ENCODE results near the gene CDH6. TPM values are rescaled to one million over a fixed set of nuclear protein-coding genes. Genes with fewer than 3 reads are reported as not detected.
"Not testable (repeated sequence)": the region's sequence is repeated elsewhere in the genome, so short reads cannot be mapped to it uniquely, and the experiment has no call there.

Gene CDH6
- total RNA-seq, 2 experiments from 2014 or later: not detected

DNA sequence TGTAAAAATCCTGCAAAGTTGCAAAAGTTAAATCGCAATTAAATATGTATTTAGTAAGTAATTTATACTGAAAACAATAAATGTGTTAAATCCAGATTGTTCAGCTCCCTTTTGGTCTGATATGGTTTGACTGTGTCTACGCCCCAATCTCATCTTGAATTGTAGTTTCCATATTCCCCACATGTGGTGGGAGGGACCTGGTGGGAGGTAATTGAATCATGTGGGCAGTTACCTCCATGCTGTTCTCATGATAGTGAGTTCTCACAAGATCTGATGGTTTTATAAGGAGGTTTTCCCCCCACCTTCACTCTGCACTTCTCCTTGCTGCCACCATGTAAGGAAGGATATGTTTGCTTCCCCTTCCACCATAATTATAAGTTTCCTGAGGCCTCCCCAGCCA, 140.0 kb downstream of the CDH6 start:
- intact Hi-C loops (cut with DNase I, micrococcal nuclease): no loop called here
- DNase-seq (no peak), ATAC-seq (no peak)
- no peak overlapping the region for H3K27ac Mint-ChIP-seq
- no peak overlapping the region for H3K4me3 Mint-ChIP-seq
- H3K36me3 Mint-ChIP-seq (ENCODE audit: low read depth): no peaks in the 10 kb centered on the region
- no peaks in the 10 kb centered on the region for H3K9me3 Mint-ChIP-seq (ENCODE audit: low read depth)
- POLR2A ChIA-PET: no interaction called here
- peaks cover 2% of the 10 kb centered on the region for H3K27me3 Mint-ChIP-seq
- H3K4me1 Mint-ChIP-seq: no peaks in the 10 kb centered on the region
- CTCF ChIA-PET: interaction anchor here (0.9 kb wide), 1 partner anchor 76 kb away, joined by 3 read pairs; no protein-coding TSS in a partner anchor

DNA sequence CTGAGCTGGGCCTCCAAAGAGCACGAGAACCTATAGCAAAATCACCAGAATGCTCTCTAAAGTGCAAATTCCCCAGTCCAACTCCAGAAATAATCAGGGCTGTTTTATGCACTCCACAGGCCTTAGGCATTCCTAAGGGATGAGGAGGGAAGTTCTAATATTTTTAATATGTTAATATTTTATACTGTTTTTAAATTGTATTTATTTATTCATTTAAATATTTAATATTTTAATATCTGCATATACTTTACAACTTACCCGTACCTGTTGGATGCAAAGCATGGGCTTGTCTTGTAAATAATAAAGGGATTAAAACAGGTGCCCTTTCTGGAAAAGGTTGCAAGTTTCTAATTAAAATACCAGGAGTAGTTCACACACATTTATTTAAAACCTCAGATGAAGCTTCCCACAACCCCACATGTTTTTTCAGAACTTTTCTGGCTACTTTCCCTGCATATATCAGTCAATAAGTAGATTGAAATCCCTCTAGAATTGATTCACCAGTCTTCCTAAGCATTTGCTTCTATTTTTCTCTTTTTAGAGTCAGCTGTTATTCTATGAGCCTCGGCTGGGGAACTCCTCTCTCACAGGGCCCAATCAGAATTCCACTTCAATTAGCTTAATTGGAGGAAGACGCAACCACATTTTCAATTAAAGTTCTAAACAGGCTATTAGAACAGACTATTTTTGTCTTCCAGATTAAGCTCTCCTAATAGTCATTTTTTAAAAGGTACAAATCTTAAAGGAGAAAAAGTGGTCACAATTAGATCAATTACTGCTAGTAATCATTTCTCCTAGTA, 140.8 kb downstream of the CDH6 start:
- ATAC-seq: no peak
- peaks cover 4% of the 10 kb centered on the region for H3K27me3 Mint-ChIP-seq
- no peak overlapping the region for H3K4me3 Mint-ChIP-seq
- ChIA-PET POLR2A (no interaction called here), CTCF (interaction anchor here (0.7 to 0.9 kb wide), 2 partner anchors 20 to 75 kb away, joined by 3 read pairs; no protein-coding TSS in a partner anchor)
- no peak overlapping the region for H3K27ac Mint-ChIP-seq
- H3K36me3 Mint-ChIP-seq (ENCODE audit: low read depth): no peaks in the 10 kb centered on the region
- intact Hi-C loops (cut with DNase I, micrococcal nuclease): no loop called here
- DNase-seq: no peak
- H3K9me3 Mint-ChIP-seq (ENCODE audit: low read depth): no peaks in the 10 kb centered on the region
- no peaks in the 10 kb centered on the region for H3K4me1 Mint-ChIP-seq

DNA sequence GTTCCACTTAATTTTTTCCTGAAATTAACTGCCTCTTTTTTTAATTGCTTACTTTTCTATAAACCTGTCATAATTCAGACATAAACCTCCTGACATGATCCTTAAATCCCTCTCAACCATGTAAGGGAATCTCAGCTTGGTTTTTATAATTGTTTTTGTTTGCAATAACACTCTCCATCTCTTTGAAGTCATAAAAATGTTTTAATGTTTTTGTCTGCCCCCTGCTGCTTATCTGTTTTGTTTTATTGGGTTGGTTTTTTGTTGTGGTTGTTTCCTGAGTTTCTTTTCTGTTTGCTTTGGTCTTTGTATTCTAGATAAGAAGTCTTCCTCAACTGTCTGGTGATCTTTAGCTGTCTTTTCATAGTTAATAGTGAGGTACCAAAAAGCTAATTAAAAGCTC, 142.0 kb downstream of the CDH6 start:
- CTCF ChIA-PET: no interaction called here
- Mint-ChIP-seq H3K27ac (no peak overlapping the region), H3K4me3 (no peak overlapping the region), H3K36me3 (ENCODE audit: low read depth) (no peaks in the 10 kb centered on the region), H3K27me3 (peaks cover 2% of the 10 kb centered on the region), H3K9me3 (ENCODE audit: low read depth) (no peaks in the 10 kb centered on the region), H3K4me1 (no peaks in the 10 kb centered on the region)
- intact Hi-C loops (cut with DNase I, micrococcal nuclease): no loop called here
- ATAC-seq (no peak), DNase-seq (no peak)
- POLR2A ChIA-PET: no interaction called here

DNA sequence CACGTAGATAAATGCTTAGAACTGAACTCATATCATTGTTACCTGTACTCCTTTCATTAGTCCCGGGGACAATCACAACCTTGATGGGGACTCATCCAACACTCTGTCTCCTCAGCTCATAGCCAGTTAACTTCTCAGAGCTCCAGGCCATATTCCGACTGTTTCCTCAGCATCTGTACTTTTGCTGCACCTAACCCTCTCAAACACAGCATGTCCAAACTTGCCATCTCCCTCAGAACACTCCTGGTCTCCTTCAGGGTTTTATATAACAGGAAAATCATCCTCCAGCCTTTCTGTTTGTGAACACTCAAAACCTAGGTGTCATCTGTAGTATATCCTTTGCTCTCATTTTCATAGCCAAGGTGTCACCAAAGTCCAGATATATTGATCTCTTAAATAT, 150.5 kb downstream of the CDH6 start:
- DNase-seq (no peak), ATAC-seq (no peak)
- peaks cover 2% of the 10 kb centered on the region for H3K27me3 Mint-ChIP-seq
- intact Hi-C loops (cut with DNase I, micrococcal nuclease): no loop called here
- no peak overlapping the region for H3K4me3 Mint-ChIP-seq
- no peaks in the 10 kb centered on the region for H3K9me3 Mint-ChIP-seq (ENCODE audit: low read depth)
- POLR2A ChIA-PET: no interaction called here
- H3K36me3 Mint-ChIP-seq (ENCODE audit: low read depth): no peaks in the 10 kb centered on the region
- H3K27ac Mint-ChIP-seq: no peak overlapping the region
- no peaks in the 10 kb centered on the region for H3K4me1 Mint-ChIP-seq
- CTCF ChIA-PET: no interaction called here

DNA sequence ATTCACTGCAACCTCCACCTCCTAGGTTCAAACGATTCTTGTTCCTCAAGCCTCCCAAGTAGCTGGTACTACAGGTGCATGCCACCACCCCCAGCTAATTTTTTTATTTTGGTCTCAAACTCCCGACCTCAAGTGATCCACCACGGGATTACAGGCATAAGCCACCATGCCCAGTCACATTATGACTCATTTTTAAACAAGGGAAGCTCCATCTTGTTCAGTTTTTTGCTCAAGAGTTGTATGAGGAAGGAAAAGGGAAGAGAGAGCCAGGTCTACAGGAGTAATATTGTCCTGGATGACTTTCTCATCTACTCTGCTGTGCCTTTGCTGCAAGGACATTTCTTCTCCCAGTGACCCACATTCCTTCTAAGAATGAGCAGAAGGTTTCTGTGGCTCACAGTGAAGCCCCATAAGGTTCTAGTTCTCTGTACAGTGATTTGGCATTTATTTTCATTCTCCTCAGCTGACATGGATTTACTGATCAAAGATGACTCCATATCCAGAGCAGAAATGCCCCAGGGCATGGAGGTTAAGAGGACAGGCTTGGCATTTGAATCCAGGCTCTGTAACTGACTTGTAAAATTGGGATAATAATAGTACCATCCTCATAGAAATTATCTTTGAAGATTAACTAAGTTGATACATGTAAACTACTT, 153.5 kb downstream of the CDH6 start:
- ChIA-PET POLR2A (no interaction called here), CTCF (no interaction called here)
- ATAC-seq (no peak), DNase-seq (no peak)
- H3K4me1 Mint-ChIP-seq: no peaks in the 10 kb centered on the region
- H3K9me3 Mint-ChIP-seq (ENCODE audit: low read depth): no peaks in the 10 kb centered on the region
- H3K36me3 Mint-ChIP-seq (ENCODE audit: low read depth): no peaks in the 10 kb centered on the region
- intact Hi-C loops (cut with DNase I, micrococcal nuclease): no loop called here
- H3K27ac Mint-ChIP-seq: no peak overlapping the region
- H3K4me3 Mint-ChIP-seq: no peak overlapping the region
- H3K27me3 Mint-ChIP-seq: peaks cover 2% of the 10 kb centered on the region

DNA sequence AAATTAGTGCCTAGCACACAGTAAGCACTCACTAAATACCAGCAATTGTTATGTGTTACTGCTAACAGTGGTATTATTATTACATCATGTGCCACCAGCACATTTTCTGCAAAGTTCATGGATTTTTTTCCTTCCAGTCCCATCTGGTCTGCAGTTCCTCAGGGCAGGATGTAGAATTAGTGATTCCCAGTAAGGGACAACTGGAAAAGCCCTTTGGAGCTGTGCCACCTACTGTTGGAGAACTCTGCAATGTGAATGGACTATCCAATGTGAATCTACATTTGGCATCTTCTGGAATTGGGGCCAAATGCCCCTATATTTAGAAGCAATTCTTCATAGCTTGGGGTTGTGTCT, 154.0 kb downstream of the CDH6 start:
- POLR2A ChIA-PET: no interaction called here
- no peaks in the 10 kb centered on the region for H3K9me3 Mint-ChIP-seq (ENCODE audit: low read depth)
- H3K27ac Mint-ChIP-seq: no peak overlapping the region
- no peaks in the 10 kb centered on the region for H3K4me1 Mint-ChIP-seq
- intact Hi-C loops (cut with DNase I, micrococcal nuclease): no loop called here
- ATAC-seq (no peak), DNase-seq (no peak)
- H3K27me3 Mint-ChIP-seq: peaks cover 2% of the 10 kb centered on the region
- no peaks in the 10 kb centered on the region for H3K36me3 Mint-ChIP-seq (ENCODE audit: low read depth)
- no peak overlapping the region for H3K4me3 Mint-ChIP-seq
- CTCF ChIA-PET: no interaction called here

DNA sequence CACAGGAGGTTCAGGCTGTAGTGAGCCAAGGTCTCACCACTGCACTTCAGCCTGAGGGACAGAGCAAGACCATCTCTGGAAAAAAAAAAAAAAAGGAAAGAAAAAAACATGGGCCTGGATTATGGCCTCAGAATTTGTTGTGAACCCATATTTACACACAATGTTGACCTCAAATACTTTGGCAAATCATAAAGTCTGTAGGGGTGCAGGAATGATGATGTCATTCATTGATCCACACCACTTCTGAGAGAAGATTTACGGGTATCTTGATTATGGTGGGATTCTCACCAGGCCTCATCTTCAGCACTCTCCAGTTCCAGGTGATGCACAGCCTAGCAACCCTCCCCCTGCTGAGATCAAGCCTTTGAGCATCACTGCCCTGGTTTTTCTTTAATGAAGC, 156.9 kb downstream of the CDH6 start:
- Mint-ChIP-seq H3K9me3 (ENCODE audit: low read depth) (no peaks in the 10 kb centered on the region), H3K36me3 (ENCODE audit: low read depth) (no peaks in the 10 kb centered on the region), H3K27me3 (peaks cover 4% of the 10 kb centered on the region), H3K4me1 (no peaks in the 10 kb centered on the region), H3K27ac (no peak overlapping the region), H3K4me3 (no peak overlapping the region)
- DNase-seq: no peak
- intact Hi-C loops (cut with DNase I, micrococcal nuclease): no loop called here
- CTCF ChIA-PET: no interaction called here
- POLR2A ChIA-PET: no interaction called here
- no peak for ATAC-seq

DNA sequence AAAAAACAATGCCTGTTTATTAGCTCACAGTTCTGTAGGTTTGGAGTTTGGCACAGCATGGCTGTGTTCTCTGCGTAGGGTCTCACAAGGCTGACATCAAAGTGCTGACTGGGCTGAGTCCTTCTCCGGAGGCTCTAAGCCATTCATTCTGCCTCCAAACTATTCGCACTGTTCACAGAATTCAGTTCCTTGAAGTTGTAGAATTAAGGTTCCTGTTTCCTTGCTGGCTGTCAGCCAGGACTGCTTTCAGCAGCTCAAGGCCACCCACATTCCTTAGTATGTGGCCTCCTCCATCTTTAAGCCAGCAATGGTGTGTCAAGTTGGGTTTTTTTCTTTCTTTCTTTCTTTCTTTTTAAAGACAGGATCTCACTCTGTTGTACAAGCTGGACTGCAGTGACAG, 161.9 kb downstream of the CDH6 start:
- H3K4me3 Mint-ChIP-seq: no peak overlapping the region
- no peak for ATAC-seq
- no peaks in the 10 kb centered on the region for H3K4me1 Mint-ChIP-seq
- H3K9me3 Mint-ChIP-seq (ENCODE audit: low read depth): no peaks in the 10 kb centered on the region
- H3K27ac Mint-ChIP-seq: no peak overlapping the region
- DNase-seq: no peak
- peaks cover 5% of the 10 kb centered on the region for H3K27me3 Mint-ChIP-seq
- intact Hi-C loops (cut with DNase I, micrococcal nuclease): no loop called here
- no peaks in the 10 kb centered on the region for H3K36me3 Mint-ChIP-seq (ENCODE audit: low read depth)
- CTCF ChIA-PET: no interaction called here
- POLR2A ChIA-PET: no interaction called here

DNA sequence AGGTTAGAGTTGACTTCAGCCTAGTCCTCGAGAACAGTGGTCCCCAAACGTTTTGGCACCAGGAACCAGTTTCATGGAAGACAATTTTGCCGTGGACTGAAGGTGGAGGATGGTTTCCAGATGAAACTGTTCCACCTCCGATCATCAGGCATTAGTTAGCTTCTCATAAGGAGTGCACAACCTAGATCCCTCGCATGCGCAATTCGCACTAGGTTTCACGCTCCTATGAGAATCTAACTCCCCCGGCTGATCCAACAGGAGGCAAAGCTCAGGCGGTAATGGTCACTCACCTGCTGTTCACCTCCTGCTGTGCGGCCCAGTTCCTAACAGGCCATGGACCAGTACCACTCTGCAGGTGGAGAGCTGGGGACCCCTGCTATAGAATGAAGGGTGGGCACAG, 163.6 kb downstream of the CDH6 start:
- Mint-ChIP-seq H3K4me1 (no peaks in the 10 kb centered on the region), H3K9me3 (ENCODE audit: low read depth) (no peaks in the 10 kb centered on the region), H3K36me3 (ENCODE audit: low read depth) (no peaks in the 10 kb centered on the region), H3K27me3 (peaks cover 5% of the 10 kb centered on the region), H3K4me3 (no peak overlapping the region), H3K27ac (no peak overlapping the region)
- ChIA-PET CTCF (no interaction called here), POLR2A (no interaction called here)
- ATAC-seq: no peak
- intact Hi-C loops (cut with DNase I, micrococcal nuclease): no loop called here
- no peak for DNase-seq

DNA sequence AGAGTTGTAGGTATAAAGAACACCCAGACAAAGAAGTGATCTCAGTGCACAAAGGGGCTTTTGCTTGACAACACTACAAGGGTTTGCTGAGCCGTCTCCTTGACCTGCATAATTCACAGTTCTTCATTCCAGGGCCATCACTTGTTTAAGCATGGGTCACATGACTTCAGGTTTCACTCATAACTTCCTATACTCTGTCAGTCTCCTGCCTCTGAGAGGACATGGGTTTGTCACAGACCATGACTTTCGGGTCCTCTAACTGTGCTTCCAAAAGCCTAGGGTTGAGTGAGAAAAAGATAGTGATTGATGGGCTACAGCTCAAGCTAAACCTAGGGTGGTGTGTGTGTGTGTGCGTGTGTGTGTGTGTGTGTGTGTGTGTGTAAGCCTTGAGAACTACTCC, 166.4 kb downstream of the CDH6 start:
- ChIA-PET POLR2A (no interaction called here), CTCF (no interaction called here)
- H3K9me3 Mint-ChIP-seq (ENCODE audit: low read depth): no peaks in the 10 kb centered on the region
- no peaks in the 10 kb centered on the region for H3K36me3 Mint-ChIP-seq (ENCODE audit: low read depth)
- H3K27ac Mint-ChIP-seq: no peak overlapping the region
- DNase-seq (no peak), ATAC-seq (no peak)
- H3K27me3 Mint-ChIP-seq: peaks cover 2% of the 10 kb centered on the region
- no peak overlapping the region for H3K4me3 Mint-ChIP-seq
- H3K4me1 Mint-ChIP-seq: no peaks in the 10 kb centered on the region
- intact Hi-C loops (cut with DNase I, micrococcal nuclease): no loop called here

DNA sequence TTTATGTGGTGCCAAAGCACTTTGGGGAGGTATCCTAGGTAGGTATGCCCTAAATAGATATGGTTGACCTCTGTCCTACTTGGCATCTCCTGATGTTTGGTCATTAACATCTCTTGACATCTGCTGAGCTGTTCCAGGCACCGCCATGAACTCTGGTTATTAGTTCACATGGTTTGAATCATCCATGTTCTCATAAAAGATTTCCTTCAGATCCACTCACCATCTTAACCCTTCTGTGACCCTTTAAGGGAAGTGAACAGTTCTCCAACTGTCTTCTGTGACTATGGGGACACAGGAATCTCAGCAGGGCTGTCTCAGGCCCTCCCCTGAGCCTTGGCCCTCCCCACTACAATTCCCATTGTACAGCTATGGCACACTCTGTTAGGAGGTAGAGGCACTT, 167.7 kb downstream of the CDH6 start:
- Mint-ChIP-seq H3K4me3 (no peak overlapping the region), H3K9me3 (ENCODE audit: low read depth) (no peaks in the 10 kb centered on the region), H3K27me3 (peaks cover 4% of the 10 kb centered on the region), H3K27ac (no peak overlapping the region), H3K4me1 (no peaks in the 10 kb centered on the region), H3K36me3 (ENCODE audit: low read depth) (no peaks in the 10 kb centered on the region)
- ChIA-PET POLR2A (no interaction called here), CTCF (no interaction called here)
- ATAC-seq (no peak), DNase-seq (no peak)
- intact Hi-C loops (cut with DNase I, micrococcal nuclease): no loop called here

DNA sequence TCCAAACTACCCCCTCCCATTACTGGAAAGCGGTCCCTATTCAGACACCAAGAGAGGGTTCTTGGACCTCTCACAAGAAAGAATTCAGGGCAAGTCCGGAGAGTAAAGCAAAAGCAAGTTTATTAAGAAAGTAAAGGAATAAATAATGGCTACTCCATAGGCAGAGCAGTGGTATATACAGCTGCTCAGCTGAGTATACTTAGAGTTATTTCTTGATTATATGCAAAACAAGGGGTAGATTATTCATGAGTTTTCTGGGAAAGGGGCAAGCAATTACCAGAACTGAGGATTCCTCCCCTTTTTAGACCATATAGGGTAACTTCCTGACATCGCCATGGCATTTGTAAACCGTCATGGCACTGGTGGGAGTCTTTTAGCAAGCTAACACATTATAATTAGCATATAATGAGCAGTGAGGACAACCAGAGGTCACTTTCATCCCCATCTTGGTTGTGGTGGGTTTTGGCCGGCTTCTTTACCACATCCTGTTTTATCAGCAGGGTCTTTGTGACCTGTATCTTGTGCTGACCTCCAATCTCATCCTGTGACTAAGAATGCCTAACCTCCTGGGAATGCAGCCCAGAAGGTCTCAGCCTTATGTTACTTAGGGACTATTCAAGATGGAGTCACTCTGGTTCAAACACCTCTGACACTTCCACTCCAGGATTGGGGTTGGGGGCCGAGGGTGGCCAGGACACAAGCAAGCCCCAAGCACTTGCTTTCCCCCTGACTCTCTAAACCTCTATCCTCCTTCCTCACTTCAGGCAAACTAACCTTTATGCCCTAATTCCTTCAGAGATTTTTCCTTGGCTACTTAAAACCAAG, 168.4 kb downstream of the CDH6 start:
- DNase-seq, ATAC-seq: not testable (repeated sequence)

More for the DNA sequence above, 168.4 kb downstream of the CDH6 start:
- H3K4me1 Mint-ChIP-seq; CTCF ChIA-PET; intact Hi-C loops (cut with DNase I, micrococcal nuclease); POLR2A ChIA-PET; H3K27me3 Mint-ChIP-seq; H3K4me3 Mint-ChIP-seq; H3K27ac Mint-ChIP-seq; H3K9me3 Mint-ChIP-seq (ENCODE audit: low read depth); H3K36me3 Mint-ChIP-seq (ENCODE audit: low read depth): not testable (repeated sequence)

All from activated CD4-positive, alpha-beta T cell treated with anti-CD3 and anti-CD28 coated beads for 36 hours (primary cell).